ENCODE measurements around the gene NHLH1.

DNA sequence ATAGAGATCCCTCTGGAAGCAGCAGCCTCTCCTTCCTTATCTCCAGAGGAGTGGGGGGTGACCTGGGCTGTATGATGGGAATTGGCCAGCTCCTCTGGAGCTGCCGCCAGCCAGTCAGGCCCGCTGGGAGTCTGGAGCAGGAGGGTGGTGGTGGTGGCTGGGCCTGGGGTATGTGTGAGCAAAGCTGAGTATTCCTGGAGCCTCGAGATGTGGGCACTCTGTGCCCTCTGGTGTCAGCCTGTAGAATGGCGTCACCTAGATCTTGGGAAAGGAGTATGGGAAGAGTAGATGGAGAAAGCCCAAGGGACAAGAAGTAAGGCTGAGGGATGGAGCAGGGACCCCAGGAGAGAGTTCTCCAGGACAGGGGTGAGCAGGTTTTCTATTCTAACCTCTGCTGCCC, 49.5 kb downstream of the NHLH1 start:
- TF ChIP-seq, protein P1, sequence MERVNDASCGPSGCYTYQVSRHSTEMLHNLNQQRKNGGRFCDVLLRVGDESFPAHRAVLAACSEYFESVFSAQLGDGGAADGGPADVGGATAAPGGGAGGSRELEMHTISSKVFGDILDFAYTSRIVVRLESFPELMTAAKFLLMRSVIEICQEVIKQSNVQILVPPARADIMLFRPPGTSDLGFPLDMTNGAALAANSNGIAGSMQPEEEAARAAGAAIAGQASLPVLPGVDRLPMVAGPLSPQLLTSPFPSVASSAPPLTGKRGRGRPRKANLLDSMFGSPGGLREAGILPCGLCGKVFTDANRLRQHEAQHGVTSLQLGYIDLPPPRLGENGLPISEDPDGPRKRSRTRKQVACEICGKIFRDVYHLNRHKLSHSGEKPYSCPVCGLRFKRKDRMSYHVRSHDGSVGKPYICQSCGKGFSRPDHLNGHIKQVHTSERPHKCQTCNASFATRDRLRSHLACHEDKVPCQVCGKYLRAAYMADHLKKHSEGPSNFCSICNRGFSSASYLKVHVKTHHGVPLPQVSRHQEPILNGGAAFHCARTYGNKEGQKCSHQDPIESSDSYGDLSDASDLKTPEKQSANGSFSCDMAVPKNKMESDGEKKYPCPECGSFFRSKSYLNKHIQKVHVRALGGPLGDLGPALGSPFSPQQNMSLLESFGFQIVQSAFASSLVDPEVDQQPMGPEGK (CRISPR knock-in tag; IDR thresholded peaks at IDR 0.05; ENCODE audit: borderline replicate concordance) = no peak
- no peak for TF ChIP-seq PPARA (CRISPR knock-in tag; IDR thresholded peaks at IDR 0.05; ENCODE audit: borderline replicate concordance)
- no peak for TF ChIP-seq ZNF70 (CRISPR knock-in tag; IDR thresholded peaks at IDR 0.05)
- no peak for TF ChIP-seq OSR1 (CRISPR knock-in tag; IDR thresholded peaks at IDR 0.05)
- TF ChIP-seq ZC3H10 (CRISPR knock-in tag; IDR thresholded peaks at IDR 0.05) = no peak
- TF ChIP-seq CSDC2 (CRISPR knock-in tag; IDR thresholded peaks at IDR 0.05) = no peak
- no peak for TF ChIP-seq ZNF565 (CRISPR knock-in tag; conservative IDR thresholded peaks at IDR 0.05; ENCODE audit: low read depth)
- no peak for TF ChIP-seq ZFP30 (CRISPR knock-in tag; IDR thresholded peaks at IDR 0.05)
- no peak for TF ChIP-seq GLIS3 (CRISPR knock-in tag; IDR thresholded peaks at IDR 0.05)
- no peak for TF ChIP-seq BACH2 (CRISPR knock-in tag; IDR thresholded peaks at IDR 0.05; ENCODE audit: borderline replicate concordance)

All from SK-N-SH treated with all-trans-retinoic acid at 6 μM for 48 hours (cell line).